HG02870 (cell line): ENCODE results near the gene CALM1.
A peak's percentile ranks its signal among the peaks of the same experiment; 100 is the strongest.

ENCODE experiments used
- ATAC-seq: cut with Tn5 transposase; IDR thresholded peaks from one replicate; pipeline ENCODE4 v1.9.1; 2021; ENCODE audit warnings: mild to moderate bottlenecking, moderate library complexity; ENCODE audit not compliant: unreplicated experiment

The CALM1 gene

DNA sequence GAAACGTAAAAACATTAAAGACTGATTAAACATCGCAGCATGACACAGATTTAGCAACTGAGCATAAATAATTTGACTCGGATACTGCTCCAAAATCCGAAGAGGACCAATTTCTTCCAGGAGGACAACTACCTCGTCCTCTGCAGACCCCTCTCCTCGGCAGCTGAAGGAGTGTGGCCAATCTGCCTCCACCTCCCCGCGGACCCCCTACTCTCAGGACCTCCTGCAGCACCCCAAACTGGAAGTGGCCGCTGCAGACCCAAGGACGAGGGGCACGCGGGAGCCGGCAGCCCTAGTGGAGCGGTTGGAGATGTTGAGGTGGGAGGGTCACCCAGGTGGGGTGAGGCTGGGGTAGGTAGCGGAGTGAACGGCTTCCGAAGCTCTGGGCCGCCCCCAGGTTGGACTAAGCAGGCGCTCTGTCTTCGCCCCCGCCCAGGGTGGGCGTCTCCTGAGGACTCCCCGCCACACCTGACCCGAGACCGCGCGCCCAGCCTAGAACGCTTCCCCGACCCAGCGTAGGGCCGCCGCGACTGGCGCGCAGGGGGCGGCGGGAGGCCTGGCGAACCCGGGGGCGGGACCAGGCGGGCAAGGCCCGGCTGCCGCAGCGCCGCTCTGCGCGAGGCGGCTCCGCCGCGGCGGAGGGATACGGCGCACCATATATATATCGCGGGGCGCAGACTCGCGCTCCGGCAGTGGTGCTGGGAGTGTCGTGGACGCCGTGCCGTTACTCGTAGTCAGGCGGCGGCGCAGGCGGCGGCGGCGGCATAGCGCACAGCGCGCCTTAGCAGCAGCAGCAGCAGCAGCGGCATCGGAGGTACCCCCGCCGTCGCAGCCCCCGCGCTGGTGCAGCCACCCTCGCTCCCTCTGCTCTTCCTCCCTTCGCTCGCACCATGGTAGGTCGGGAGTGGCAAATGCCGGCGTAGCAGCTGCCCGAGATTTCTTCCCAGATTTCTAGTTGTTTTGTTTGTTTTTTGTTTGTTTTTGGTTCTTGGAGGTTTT is at the start of gene CALM1:
TSS of gene CALM1 (plus strand) at position 689 of the 999 bp plus-strand sequence. CDS start at position 891, 202 bp downstream.
- ATAC-seq, result peak; percentile 63

DNA sequence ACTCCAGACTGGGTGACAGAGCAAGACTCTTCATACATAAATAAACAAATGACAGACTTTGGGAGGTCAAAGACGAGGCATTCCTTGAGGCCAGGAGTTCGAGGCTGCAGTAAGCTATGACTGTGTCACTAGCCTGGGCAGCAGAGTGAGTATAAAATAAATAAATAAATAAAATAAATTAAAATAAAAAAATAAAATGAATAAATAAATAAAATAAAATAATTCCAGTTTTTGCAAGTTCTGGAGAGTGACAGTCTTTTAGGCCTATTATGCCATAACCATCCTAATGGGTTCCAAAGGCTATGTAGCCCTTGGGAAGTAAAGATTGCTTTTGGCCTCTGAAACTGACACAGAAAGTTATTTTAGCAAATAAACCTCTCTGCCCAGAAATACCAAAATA is 48.6 kb upstream of the CALM1 start:
- ATAC-seq, result no peak

DNA sequence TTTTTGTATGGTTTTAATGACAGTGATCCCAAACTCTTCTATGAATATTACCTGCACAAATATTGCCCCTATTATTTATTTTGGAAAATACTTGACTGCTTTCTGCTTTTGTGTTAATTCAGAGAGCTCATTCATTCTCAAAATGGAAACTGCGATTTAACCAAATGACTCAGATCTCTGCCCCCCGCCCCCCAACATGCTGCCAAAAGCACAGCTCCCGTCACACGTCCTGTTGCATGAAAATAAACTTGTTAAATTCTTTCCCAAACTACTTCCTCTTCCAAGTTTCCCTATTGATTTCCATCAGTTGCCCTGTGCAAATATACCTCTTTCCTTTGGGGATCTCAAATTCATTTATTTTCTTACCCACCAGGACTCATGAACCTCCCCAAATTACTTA is 47.1 kb upstream of the CALM1 start:
- peak; percentile 48 for ATAC-seq

DNA sequence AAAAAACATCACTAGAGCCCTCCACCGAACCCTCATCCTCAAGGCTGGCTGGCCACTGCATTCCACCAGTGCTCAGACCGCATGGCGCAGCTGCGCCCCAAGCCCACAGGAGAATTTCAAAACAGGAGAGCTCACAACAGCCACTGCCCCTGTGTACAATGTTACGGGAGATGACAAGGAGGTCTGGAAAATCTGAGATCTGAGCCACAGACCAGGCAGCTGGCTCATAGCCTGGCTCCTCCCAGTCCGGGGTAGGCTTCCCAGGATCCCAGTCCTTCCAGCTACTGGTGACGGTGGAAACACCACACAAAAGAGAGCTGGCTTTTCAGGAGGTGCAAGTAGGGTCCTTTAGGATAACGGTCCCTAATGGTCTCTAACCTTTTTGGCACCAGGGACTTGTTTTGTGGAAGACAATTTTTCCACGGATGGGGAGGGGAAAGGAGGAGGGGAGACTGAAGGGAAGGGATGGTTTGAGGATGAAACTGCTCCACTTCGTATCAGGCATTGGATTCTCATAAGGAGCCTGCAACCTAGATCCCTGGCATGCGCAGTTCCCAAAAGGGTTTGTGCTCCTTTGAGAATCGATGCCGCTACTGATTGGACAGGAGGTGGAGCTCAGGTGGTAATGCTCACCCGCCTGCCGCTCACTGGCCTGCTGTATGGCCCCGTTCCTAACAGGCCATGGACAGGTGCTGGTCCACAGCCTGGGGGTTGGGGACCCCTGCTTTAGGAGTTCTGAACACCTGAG is 42.1 kb upstream of the CALM1 start:
- no peak for ATAC-seq

DNA sequence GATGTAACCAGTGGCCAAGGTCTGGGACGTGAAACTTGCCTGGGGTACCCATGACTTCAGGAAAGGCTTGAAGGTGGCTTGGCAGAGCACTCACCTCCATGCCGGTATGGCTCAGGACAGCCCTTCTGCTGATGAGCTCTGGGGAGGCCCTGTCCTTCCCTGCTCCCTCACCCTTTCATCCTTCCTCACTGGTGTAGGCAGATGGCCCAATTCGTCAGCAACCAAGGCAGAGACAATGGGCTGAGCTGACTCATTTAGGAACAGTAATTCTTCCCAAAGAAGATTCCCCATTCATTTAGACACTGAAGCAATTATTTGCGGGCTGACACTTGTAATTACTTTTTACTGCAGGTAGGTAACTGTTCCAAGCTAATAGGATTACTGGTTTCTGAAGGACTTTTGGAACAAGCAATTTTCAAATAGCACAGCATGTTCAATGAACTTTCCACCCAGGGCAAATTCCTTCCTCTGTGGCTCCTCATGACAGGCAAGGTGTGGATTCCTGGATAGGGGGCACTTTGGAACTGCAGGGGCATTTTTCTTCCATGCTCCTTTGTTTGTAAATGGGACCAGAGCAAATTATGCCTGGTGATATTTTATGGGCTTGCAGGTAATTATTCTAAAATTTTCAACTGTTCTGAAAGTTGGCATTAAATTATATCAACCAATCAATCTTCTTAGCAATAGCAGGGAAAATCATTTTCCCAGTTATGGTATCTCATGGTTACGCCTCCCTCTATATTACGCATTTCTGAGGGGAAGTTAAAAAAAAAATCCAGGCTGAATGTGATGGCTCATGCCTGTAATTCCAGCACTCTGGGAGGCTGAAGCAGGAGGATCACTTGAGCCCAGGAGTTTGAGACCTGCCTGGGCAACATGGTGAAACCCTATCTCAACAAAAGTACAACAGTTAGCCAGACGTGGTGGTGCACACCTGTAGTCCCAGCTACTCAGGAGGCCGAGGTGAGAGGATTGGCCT is 41.0 kb upstream of the CALM1 start:
- ATAC-seq, result no peak

DNA sequence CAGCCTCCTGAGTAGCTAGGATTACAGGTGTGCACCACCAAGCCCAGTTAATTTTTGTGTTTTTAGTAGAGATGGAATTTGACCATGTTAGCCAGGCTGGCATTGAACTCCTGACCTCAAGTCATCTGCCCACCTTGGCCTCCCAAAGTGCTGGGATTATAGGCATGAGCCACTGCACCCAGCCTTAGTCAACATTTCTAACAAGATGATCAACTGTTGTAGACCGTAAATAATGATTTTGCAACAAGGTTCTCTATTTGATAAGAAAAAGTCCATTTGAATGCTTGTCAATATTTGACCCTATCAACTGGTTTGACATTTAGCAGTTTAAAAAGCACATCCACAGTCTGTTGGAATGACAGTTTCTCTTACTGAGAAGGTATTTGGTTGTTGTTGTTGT is 39.9 kb upstream of the CALM1 start:
- ATAC-seq, result no peak

DNA sequence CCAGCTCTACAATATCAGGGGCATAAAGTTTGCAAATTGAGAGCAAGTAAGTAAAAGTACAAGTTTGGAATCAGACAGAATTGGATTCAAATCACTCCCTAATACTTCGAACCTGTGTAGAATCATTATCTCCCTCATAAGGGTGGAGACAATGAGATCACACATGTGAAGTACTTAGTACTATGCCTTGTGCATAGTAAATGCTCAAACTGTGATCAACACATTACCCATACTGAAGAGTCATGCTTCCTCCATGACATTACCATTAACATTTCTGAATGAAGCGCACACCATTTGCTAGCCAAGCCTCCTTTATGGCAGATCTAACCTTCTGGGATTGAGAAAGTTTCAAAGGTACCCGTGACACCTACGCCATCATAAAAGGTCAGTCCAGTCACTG is 38.5 kb upstream of the CALM1 start:
- ATAC-seq, result no peak

DNA sequence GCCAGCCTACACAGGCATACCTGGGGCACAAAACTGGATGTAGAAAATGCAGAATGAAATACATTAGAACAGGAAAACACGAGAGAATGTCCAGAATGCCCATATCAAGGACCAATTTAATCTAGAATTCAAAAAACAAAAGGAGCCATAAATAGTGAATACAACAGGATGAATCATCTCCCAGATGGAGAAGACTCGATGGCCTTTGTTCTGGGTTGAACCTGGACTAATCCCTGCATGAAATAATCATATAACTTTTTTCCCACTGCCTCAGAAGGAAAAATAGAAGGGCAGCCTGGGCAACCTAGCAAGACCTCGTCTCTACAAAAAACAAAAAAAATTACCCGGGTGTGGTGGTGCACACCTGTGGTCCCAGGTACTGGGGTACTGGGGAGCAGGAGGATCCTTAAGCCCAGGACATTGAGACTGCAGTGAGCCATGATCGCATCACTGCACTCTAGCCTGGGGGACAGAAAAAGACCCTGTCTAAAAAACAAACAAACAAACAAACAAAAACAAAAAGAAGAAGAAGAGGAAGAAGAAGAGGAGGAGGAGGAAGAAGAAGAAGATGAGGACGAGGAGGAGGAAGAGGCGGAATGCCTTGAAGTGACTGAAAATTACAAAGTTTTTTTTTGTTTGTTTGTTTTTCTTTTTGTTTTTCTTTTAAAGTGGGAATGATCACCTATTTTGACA is 34.8 kb upstream of the CALM1 start:
- no peak for ATAC-seq

DNA sequence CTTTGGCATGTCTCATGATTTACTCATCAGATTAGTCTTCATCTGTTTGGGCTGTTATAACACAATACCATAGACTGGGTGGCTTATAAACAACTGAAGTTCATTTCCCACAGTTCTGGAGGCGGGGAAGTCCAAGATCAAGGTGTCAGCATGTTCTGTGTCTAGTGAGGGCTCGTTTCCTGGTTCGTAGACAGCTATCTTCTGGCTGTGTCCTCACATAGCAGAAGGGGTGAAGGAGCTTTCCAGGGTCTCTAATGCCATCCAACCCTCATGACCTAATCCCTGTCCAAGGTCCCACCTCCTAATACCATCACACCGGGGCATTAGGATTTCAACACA is 34.3 kb upstream of the CALM1 start:
- ATAC-seq, result no peak

DNA sequence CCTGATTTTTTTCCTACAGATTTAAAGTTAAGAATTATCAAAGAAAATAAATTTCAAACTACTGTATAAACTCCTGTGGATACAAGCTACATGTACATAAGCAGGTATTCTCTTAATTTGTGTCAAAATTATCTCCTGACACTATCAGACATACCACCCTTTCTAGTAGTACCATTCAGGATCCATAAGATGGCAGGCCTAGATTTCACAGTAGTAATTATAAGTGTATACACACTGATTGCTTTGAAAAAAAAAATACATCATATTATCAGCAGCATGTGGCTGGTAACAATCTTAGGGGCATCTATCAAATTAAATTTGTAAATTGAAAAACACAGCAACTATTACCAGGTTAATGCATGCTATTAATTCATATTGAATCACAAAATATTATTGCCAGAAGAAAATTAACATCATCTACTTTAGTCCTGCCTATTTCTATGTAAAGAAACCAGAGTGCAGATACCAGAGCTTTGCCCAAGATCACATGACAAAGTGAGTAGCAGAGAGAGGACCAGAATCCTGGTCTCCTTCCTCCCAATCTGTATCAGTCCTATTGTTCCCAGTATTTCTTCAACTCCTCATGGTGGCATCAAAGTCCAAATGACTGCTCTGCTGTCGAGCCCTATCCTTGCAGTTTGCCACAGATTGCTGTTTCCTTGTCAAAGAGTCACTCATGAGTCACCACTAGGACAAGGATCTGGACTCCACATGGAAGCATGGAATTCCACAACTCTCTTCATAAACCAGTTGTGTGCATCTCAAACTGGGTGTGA is 27.7 kb upstream of the CALM1 start:
- no peak for ATAC-seq

DNA sequence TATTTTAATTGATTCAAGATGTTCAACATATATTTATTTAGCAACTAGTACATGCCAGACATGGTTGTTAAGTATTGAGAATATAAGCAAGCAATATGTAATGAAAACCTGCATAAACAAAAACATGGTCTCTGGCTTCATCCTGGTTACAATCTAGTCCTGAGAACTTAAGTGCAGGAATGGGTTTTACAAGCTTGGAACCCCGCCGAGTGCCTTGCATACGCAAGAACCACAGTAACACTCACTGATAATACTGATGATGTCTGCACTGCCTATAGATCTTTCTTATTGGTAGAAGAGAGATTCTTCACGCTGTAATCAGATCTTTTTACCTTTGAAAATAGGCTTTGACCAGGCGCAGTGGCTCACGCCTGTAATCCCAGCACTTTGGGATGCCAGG is 22.9 kb upstream of the CALM1 start:
- no peak for ATAC-seq

DNA sequence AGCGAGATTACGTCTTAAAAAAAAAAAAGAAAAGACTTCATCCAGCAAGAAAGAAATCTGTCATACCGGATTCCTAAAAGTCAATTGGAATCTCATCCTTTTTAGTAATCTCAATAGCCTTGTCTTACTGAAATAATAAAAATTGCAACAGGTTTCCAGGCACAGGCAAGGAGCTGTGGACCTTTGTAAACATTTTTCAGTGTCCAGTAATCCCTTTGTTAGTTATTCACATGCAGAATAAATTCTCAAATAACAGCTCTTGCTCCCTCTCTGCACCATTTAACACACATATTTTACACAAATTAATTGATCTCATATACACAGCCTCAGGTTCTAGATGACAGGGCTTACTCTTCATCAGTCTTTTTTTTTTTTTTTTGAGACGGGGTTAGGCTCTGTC is 22.0 kb upstream of the CALM1 start:
- ATAC-seq, result no peak

DNA sequence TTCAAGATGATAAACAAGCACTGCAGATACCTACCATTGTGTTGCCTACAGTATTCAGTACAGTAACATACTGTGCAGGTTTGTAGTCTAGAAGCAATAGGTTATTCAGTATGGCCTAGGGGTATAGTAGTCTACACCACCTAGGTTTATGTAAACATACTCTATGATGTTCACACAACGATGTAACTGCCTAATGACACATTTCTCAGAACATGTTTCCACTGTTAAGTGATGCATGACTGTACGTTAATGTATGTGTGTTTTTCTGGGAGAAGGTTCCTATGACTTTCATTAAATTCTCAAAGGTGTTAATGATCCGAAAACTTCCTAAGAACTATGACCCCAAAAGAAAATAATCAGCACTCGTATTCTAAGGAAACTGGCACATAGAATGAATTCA is 20.9 kb upstream of the CALM1 start:
- no peak for ATAC-seq

DNA sequence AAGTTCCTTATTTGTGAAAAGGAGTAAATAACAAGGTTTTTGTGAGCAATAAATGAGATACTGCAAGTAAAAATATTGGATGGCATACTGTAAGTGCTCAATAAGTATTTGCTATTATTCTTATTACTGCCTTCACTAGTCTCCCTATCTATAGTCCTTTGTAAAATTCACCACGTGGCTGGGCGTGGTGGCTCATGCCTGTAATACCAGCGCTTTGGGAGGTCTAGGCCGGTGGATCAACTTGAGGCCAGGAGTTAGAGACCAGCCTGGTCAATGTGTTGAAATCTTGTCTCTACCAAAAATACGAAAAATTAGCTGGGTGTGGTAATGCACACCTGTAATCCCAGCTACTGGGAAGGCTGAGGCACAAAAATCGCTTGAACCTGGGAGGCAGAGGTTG is 18.6 kb upstream of the CALM1 start:
- ATAC-seq, result no peak

DNA sequence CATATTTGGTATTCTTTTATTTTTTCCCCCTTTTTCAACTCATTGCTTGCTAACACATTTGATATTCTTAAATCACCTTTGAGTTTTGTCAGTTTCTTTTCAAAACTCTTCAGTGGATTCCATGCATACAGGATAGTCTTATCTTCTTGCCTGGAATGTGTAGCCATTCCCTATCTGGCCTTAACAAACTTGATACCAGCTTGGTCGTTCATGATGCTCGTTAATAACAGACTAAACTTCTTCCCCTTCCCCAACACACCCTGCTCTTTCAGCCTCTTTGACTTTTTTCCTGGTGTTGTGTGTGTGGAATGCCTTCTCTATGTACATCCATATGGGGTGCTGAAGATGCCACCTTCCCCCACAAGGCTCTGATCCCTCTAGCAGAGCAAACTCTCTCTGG is 17.7 kb upstream of the CALM1 start:
- ATAC-seq, result no peak

DNA sequence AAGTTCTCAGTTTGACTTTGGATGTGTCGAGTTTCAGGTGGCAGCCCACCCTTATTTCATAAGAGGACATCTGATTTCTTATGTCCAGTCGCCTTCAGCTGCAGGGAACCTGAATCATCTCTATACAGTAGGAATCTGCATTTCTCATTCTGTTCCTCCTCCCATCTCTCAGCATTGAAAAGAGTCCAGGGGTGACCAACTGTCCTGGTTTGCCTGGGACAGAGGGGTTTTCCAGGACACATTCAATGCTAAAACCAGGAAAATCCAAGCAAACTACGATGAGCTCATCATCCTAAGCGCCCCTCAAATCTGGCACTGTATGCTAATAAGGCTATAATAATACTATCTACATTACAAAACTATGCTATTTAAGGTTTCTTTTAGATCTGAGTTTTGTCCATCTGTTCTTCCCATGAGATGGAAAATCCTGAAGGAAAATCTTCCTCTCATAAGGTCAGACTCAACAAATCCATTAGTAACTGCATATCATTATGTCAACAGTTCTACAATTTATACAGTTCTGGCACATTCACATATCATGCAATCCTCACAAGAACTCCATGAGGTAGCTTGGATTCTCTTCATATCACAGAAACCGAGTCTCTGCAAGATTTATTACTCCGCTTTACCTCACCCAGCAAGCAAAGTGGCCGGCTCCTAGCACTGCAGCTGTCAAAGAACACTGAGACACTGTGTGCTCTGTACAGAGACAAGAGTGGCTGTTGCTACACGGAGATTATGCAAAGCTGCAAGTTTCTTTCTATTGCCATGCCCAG is 15.6 kb upstream of the CALM1 start:
- no peak for ATAC-seq

DNA sequence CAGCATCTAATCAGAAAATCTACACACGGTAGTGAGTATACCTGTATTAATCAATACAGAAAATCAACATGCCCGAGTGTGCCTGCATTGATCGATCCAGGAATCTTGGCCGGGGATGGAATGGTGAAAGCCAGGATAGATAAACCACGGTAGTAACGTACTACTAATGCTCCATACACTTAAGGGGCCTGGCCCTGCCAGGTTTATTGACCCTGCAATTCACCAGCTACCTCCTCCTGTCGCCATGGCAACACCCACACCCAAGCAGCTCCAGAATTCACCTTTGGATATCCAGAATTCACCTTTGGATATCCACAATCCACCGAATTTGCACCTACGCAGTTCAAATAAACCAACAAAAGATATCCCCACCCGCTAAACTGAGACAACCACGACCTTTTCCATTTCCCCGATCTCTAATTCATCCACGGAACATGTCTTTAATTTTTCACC is 14.8 kb upstream of the CALM1 start:
- no peak for ATAC-seq

DNA sequence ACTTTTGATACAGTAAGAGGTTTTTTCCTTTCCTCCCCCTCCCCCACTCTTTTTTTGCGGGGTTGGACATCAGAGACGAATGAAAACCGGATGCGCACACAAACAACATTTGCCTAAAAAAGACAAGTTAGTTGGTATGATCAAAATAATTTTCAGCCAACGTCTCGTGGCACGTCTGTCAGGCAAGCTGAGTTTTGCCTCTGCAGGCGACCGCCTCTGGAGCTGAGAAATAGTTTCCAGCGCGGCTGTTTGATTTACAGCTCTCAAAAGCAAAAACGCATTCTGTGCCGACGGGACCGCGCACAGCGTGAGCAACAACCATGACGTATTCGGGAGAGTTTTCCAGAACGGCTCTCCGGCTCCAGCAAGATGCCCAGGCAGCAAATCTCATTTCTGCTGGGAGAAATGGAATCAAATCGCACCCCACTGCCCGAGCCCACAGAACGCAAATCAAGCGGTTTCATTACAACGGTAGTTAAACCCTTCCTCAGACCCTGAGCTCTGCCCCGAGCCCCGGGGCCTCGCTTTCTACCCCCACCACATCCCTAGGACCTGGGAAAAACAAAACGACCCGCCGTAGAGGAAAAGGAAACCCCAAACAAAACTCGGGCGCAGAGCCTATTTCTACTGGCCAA is 14.2 kb upstream of the CALM1 start:
- ATAC-seq, result no peak
